Stimulated activated CD4-positive, alpha-beta T cell treated with anti-CD3 and anti-CD28 coated beads, Interleukin-4, amount 100 ng/mL, for 48 hours (primary cell): ENCODE measurements around the gene PARD3.
"Not testable (repeated sequence)": the region's sequence is repeated elsewhere in the genome, so short reads cannot be mapped to it uniquely, and the experiment has no call there.

Experiments used
- DNase-seq, 2 donors: peaks; one replicate each; pipeline ENCODE4 v3.0.0-alpha.2; 2020; ENCODE audit warnings: low read depth in 2 of 2

The PARD3 gene

DNA sequence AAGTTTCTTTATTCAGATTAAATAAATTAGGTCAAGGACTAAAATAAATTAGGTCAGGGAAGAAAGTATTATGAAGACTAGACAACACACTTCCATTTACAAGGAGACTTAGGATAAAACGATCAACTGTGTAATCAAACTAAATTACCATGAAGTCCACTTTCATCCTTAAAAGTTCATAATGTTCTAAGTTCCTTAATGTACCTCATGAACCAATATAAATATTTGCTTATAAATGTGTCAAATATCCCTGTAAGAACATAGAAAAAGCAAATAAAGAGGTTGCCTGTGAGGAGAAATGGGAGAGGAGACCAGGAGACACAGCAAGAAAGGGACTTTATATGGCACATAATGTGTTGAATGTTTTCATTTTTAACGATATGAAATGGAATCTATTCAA, 345.6 kb downstream of the PARD3 start:
- no peak for DNase-seq

DNA sequence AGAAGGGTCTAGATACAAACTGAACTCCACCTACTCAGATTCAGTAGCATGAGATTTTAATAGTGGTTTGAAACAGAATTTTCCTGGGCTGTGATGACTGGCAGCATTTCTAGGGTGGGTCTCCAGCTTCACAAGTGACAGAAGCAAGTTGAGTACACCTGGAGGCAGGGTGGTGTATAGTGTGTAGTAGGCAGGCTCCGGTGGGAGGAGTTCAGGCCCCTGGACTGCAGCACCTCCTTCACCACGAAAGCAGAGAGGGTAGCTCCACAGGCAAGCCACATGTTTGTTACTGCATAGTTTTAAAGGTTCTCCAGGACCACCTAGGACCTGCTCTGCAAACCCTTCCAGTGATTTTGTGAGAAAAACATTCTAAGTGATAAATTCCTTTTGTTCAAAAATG, 347.2 kb downstream of the PARD3 start:
- no peak for DNase-seq

DNA sequence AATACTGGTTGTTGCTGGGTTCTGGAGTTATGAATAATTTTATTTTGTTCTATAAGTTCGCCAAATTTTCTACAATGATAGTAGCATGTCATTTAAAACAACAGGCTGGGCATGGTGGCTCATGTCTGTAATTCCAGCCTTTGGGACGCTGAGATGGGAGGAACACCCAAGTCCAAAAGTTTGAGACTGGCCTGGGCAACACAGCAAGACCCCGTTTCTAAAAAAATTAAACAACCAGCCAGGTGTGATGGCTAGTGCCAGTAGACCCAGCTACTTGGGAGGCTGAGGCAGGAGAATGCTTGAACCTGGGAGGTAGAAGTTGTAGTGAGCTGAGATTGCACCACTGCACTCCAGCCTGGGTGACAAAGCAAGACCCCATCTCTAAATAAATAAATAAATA, 347.7 kb downstream of the PARD3 start:
- DNase-seq, result no peak

DNA sequence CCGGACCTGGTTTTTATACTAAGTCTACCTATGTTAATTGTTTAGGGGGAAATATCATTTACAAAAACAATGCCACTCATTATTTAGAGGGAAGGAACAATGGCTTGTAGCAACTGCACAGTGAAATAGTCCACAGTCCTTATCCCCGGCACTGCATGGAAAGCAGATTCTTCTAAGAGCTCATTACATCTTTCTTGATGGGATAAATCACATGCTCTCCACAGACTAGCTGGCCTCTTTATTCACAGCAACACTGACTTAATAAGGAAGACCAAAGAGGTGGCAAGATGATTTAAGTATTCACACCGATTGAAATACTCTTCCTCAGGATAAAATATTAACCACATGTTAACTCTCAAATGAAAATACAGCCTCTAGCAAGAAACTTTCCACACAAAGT, 349.4 kb downstream of the PARD3 start:
- DNase-seq, result no peak

DNA sequence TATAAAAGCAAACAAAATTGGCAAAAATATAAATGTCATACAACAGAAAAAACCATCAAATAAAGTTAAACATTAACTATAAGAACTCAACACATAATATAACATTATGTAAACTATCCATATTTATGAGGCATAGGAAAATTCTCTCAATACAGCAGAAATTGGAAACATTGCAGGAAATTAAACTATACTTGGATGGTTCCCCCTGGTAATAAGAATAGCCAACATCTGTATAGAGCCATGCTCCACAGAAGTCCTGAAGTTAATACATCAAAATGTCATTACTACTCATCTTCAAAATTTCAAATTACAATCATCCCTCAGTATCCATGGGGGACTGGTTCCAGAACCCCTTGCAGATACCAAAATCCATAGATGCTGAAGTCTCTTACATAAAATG, 350.5 kb downstream of the PARD3 start:
- DNase-seq, result no peak

DNA sequence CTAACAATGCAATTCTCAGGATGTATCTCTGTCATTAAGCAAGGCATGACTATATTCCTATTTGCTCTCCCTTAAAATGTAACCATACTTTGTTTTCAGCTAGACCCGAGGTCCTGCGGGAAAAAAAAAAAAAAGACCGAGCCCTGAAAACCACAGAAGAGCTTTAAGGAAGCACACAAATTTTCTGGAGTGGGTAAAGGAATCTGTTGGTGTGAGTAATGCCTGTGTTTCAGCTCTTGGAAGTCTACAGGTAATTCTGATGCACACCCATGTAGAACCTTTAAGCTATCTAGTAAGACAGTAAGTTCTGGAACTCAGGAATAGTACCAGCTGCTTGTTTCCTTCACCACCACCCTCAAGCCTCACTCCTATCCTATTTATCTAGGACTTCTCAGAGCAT, 351.1 kb downstream of the PARD3 start:
- DNase-seq, result no peak

DNA sequence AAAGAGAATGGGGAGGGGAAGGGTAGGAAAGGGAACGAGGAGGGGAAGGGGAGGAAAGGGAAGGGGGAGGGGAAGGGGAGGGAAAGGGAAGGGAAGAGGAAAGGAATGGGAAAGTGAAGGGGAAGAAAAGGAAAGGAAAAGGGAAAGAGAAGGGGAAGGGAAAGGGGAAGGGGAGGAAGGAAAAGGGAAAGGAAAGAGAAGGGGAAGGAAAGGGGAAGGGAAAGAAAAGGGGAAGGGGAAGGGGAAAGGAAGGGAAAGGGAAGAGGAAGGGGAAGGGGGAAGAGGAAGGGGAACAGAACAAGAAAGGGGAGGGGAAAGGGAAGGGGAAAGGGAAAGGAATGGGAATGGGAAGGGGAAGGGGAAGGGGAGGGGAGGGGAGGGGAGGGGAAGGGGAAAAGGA, 352.1 kb downstream of the PARD3 start:
- DNase-seq, result no peak

DNA sequence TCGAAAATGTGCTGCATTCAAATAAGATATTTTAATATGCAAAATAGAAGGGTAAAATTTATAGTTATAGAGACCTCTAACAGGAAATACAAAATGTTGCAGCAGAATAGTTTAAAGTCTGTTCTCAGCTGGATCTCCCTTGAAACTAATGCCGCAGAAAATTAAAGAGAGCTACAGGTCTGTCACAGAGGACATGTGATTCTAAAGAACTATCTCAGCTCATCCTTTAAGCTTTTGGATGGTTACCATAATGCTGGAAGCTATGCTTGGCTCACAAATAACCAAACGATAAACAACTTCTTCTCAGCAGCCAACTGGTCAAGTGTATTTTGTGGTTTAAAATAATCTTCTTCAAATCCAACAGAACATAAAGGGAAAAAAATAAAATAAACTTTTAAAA, 353.0 kb downstream of the PARD3 start:
- no peak for DNase-seq

DNA sequence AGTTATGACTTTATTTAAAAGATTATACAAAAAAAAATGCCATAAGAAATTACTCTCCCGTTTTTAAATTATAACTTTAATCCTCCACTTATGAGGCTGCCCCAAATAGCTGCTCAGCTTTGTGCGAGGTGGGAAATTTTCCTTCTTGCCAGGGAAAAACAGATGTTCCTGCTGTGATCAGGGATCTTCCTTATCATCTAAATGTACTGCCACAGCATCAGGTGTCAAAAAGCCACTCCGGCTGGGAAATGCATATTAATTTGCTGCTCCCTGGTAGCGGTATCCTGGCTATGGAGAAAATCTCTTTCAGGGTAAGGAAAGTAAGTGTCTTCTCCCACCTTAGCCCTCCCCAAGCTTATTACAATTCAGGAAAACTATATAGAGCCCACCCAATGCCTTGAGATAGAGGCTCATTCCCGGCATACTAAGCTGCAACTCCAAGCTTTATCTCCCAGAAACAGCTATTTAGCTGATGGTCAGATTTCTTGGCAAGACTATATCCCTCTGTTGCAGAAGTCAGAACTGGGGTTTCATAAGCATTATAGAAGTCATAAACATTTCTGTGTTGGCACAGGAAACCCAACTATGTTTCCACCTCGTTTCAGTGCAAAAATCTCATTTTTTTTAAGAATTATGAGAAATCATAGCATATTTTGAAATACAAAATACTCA, 360.4 kb downstream of the PARD3 start:
- DNase-seq, result no peak

DNA sequence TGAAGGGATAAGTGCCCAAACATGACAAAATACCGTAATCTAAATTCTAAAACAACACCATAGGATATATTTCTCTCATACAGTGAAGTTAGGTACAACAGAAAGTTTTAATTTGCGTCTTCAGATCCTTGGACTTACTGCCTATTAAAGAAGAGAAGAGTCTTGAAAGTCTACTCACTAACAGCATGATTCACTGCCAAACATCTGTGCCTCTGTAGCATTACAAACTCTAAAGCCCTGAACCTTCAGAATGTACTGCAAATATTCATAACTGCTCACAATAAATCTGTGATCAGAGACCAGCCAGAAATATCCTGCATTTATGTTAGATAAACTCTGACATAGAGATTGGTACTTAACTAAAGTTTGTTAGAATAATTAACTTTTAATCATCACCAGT, 365.3 kb downstream of the PARD3 start:
- no peak for DNase-seq

DNA sequence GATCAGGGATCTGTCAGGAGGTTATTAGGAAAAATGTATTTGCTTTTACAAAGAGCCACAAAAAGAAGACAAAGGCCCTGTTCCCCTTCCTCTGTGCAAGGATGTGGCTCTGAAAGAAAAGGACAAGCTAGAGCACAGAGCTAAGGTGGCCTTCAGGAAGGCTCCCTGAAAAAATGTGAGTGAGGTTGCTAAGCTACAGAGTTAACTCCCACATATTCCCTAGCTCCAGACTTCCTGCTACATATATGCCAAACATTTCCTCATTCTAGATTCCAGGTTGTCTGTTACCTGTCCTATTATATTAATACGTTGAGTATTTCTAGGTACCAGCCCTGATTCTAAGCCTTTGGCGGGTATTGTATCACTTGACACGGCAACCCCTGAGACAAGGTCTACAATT, 369.0 kb downstream of the PARD3 start:
- no peak for DNase-seq

DNA sequence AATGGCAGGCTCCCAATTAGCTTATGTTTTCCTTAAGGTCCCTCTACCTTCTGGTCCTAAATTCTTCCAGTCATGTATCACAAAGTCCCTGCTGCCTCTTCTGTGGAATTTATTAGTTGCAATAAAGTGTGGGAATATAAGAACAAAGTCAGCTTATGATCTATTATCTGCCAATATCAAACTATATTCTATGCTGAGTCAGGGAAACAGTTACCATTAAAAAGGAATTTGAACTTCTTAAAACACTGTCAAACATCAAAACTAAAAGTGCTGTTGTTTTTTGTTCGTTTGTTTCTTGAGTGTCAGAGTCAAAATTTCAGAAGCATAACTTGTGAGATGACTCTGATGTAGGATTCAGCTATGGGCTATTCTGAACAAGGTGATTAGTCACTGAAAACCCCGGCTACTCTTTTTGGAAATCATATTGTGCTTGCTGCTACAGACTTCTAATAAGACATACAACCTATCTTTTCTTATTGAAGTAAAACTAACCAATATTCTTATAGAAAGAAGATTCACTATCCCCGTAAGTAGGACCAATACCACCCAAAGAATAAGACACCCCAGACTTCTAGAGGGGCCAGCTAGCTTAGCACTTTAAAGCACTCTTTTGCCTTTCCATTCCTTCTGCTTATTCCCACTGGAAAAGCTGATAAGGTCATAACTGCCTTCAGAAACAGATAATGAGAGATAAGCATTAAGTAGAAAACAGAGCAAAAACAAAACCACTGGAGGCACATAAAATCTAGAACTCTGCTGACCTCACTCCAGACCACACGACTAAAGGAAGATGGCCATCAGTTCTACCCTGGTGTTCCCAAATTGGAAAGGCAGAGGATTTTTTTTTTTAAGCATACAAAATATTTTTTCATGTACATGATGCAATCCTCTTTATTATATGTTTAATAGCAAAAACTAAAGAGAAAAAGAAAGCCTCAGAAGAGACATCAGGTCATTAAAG, 370.6 kb downstream of the PARD3 start:
- DNase-seq, result no peak

DNA sequence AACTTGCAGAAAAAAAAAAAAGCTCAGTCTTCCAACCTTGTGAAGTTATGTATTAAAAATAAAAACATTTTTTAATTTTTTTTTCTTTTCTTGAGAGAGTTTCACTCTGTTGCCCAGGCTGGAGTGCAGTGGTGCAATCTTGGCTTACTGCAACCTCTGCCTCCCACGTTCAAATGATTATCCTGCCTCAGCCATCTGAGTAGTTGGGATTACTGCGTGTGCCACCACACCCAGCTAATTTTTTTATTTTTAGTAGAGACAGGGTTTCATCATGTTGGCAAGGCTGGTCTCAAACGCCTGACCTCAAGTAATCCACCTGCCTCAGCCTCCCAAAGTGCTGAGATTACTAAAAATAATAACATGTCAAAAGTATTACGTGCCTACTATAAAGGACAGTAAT, 375.7 kb downstream of the PARD3 start:
- not testable (repeated sequence) for DNase-seq

DNA sequence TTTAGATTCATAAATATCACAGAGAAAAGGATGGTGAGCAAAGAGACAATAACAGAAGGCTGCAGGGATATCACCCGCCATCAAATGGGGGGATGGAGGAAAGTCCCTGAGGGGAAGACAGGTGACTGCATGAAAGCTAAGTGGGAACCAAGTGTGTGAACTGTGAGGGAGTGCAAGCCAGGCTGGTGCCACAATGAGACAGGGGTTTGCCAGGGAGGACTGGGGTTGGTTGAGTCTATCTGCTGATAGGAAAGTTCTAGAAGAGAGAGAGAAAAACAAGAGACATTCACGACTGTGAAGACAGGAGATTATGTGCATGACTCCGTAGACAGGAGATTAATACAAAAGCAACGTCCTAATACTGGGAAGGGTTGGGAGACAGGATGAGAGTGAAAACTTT, 376.4 kb downstream of the PARD3 start:
- no peak for DNase-seq

DNA sequence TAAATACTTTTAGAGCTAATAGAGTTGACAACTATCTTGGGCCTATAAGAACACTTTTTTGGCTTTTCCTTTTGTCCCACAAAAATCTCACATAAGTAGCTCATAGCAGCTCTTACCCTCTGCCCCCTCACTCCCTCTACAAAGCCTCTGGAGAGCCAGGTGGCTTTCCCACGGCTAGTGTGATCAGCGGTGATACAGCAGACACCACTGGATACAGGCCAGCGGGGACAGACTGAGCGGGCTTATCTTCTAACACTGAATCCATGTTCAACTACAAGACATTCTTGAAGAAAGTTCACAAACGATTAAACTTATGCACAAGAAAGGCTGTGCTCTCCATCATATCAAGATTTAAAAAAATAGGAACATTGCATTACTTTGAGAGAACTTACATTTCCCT, 377.2 kb downstream of the PARD3 start:
- DNase-seq, result no peak

DNA sequence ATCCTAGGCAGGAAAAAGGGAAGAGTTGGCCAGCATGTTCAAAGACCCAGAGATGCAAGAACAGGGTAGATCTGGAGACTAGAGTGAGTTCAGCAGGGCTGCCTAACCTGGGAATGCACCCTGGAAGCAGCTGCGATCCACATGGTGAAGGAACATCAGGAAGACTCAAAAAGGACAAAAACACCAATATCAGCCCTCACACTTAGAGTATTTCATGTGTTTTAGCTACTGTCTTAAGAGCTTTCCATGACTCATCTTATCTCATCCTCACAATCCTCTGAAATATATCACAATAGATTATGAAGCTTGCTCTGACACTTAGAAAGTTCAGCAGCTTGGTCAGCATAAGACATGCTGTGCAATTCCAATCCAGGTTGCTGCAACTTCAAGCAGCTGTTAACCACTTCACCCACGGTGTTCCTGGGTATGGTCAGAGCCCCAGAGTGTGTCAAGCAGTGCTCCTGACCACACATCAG, 380.9 kb downstream of the PARD3 start:
- DNase-seq, result no peak

DNA sequence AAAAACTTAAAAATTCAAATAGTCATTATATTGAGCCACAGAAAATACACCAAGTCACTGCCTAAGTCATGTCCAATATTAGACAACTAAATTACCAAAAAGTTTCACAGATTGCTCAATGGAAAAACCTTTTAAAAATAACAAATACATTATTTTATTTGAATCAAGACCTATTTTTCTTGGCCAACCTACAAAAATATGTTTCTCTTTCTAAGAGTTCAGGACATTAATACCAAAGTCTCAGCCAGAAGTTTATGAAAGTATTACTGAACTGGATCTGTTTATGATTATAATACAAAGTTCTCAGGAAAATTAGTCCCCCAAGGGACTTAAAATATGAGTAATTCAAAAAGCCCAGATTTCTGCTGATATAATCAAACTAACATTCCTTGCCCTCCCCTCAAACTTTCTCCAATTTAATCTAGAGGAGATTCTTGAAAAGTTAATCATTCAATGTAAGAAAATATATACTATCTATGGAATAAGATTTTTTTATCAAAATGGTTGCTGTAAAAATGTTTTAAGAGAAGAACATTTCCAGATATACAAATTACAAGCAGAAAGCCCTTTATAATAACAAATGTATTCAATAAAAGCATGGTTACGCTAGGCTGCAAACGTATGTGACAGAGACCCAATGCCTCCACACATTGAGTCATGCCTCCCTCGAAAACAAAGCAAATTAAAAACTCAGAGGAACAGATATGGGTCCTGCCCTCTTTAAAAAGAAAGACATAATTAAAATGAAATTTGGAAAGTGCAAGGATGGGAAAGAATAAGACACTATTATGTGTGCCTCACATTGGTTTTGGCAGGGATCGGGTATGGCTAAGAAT, 381.6 kb downstream of the PARD3 start:
- no peak for DNase-seq

DNA sequence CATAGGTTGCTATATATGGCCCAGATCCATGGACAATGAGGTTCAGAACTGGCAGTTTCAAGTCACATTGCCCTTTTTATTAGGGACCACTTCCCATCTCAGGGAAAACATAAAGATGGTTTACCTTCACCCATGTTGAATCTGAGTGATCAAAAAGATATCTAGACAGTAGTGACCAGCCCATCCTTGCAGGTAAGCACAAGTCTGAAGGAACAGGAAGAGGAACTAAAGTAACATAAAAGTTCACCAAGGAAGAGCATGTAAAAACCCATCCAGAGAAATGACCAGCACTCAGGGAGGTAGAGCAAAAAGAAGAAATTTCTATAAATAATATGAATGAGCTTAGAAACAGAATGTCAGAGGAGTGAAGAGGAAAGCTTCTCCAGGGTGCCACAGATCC, 382.5 kb downstream of the PARD3 start:
- DNase-seq, result no peak

DNA sequence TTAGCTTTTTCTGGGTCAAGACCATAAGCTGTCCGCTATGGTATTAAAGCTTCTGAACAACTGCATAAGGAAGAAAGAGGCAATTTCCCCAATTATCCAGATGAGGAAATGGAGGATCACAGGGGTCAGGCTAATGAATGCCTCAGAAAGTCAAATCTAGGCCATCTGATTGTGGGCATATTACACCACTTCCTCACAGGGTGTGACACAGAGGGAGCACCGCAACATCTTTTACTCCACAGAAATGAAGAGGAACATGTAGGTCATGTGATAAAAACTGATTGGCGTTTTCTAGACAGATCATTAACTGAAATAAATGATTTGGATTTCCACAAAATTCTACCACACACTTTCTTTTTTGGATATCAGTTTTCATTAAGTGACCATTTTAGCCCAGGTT, 384.4 kb downstream of the PARD3 start:
- no peak for DNase-seq

DNA sequence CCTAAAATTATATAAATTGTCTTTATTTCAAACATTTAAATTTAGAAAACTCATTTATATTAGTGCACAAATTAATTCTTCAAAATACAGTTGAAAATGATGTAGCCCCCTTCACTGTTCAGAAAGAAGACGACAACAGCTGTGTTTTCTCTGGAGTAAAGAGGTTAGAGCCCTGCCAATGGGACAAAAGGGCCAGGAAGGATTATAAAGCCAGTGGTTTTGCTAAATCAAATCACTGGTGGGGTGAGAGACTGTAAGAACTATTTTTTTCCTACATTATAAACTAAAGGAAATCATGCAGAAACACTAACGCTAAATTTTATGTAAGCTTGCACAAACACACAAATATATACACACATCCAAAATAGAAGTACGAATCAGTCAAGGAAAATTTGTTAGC, 386.6 kb downstream of the PARD3 start:
- DNase-seq, result no peak

DNA sequence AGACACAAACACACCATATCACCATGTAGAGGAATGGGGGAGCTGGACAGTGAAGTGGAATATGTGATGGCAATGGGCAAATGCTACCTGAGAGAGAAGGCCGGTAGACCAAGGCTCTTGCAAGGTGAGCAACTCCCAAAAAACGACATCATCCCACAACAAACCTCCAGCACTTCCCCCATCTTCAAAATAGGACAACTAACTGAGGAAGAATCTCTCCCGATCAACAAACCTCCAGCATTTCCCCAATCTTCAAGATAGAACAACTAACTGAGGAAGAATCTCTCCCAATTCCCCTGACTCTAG, 387.2 kb downstream of the PARD3 start:
- no peak for DNase-seq

DNA sequence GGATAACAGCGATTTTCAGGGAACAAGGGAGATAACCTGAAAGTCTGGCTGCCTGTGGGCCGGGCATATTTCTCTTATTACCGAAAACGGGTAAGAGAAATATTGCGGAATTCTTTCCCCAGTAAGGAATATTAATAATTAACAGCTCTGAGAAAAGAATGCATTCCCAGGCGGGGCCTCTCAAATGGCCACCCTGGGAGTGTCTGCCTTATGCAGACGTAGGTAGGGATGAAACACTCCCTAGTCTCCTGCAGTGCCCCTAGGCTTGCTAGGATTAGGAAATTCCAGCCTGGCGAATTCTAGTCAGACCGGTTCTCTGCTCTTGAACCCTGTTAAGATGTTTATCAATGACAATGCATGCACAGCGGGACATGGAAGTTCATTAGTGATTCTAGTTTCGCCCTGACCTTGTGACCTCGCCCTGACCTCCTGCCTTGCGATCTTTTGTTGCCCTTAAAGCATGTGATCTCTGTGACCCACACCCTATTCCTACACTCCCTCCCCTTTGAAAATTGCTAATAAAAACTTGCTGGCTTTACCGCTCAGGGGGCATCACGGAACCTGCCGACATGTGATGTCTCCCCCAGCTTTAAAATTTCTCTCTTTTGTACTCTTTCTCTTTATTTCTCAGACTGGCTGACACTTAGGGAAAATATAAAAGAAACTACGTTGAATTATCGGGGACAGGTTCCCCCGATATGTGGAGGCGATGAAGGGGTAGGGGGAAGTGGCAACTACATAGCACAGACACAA, 387.8 kb downstream of the PARD3 start:
- DNase-seq, result not testable (repeated sequence)
